K562 (cell line): ENCODE measurements around the gene FAM217B. TPM values are rescaled to one million over a fixed set of nuclear protein-coding genes. Genes with fewer than 3 reads are reported as not detected.

Source experiments
- ATAC-seq: fragments of 200-7000 bp; cut with Tn5 transposase; 3 replicates; pipeline ENCODE4 v1.9.1; 2020; ENCODE audit warnings: moderate library complexity
- BruUV-seq: library from RNA; stranded (reverse); fragments of 400-500 nt; replicated peaks from 2 replicates; lab custom pipeline; 2021; lab: Mats Ljungman, UMichigan
- CTCF ChIA-PET: fragments of 300-600 bp; formaldehyde crosslinking; extraction: SDS; loops from one replicate; lab custom pipeline; 2021; ENCODE audit warnings: low intra/inter-chr PET ratio; lab: Yijun Ruan, JAX
- POLR2A ChIA-PET: fragments of 300-600, 350-650 bp; sonication (Branson Sonifier 250); formaldehyde crosslinking; extraction: SDS; loops from one replicate; lab custom pipeline; 2021; ENCODE audit warnings: antibody characterized with exemption, inconsistent platforms; lab: Yijun Ruan, JAX
- DNase-seq, 4 experiments: peaks; one replicate each; pipeline versions ENCODE4 v3.0.0 to v3.0.0-alpha.2; 2011 to 2018; ENCODE audit warnings: low spot score in 3 of 4, mixed read lengths in 3 of 4; ENCODE audit errors: extremely low read depth in 1 of 4
- FAIRE-seq: peaks from 2 replicates; lab custom pipeline; 2011; peaks lifted over from hg19 to GRCh38; lab: Jason Lieb, UNC
- H2AFZ ChIP-seq: 2 replicates; pipeline ENCODE4 v1.6.0; 2011; ENCODE audit warnings: low read depth, low read length, control low read depth, inconsistent platforms
- H3K27ac ChIP-seq: fragments of 200-600 bp; 3 replicates; pipeline ENCODE4 v1.8.0; 2011; ENCODE audit warnings: low read depth, mild to moderate bottlenecking, control low read depth, inconsistent platforms, low read length, moderate library complexity, mixed read lengths; ENCODE audit errors: extremely low read depth
- H3K27me3 ChIP-seq, 2 experiments: fragments of 300-600 bp in 1 of 2; 2 replicates in 1 of 2; 3 replicates in 1 of 2; pipeline versions ENCODE4 v1.6.0 to v1.8.0; 2011; ENCODE audit warnings: inconsistent platforms in 2 of 2, low read length in 2 of 2, mild to moderate bottlenecking in 1 of 2, mixed read lengths in 1 of 2, moderate library complexity in 1 of 2; ENCODE audit not compliant: control insufficient read depth in 2 of 2, insufficient read depth in 2 of 2
- H3K36me3 ChIP-seq: fragments of 300-600 bp; 3 replicates; pipeline ENCODE4 v1.8.0; 2011; ENCODE audit warnings: mild to moderate bottlenecking, low read length, inconsistent platforms; ENCODE audit not compliant: control insufficient read depth, insufficient read depth
- H3K4me1 ChIP-seq, 2 experiments: fragments of 200-600 bp in 1 of 2; replicated peaks in 1 of 2; 2 replicates in 1 of 2; 3 replicates in 1 of 2; pipeline versions ENCODE4 v1.5.1 to v1.8.0; 2011; ENCODE audit warnings: inconsistent platforms in 2 of 2, low read length in 2 of 2, mild to moderate bottlenecking in 1 of 2, mixed read lengths in 1 of 2, moderate library complexity in 1 of 2; ENCODE audit not compliant: control insufficient read depth in 2 of 2, insufficient read depth in 2 of 2
- H3K4me2 ChIP-seq: 2 replicates; pipeline ENCODE4 v1.6.1; 2011; ENCODE audit warnings: low read length, control low read depth, inconsistent platforms, mixed read lengths; ENCODE audit not compliant: insufficient read depth
- H3K4me3 ChIP-seq: fragments of 200-600 bp; sonication (generic), shearing (Covaris generic); 2 replicates; pipeline ENCODE4 v1.5.1; 2016; ENCODE audit warnings: control low read depth, inconsistent platforms
- H3K79me2 ChIP-seq: fragments of 200-600 bp; 3 replicates; pipeline ENCODE4 v1.8.0; 2011; ENCODE audit warnings: low read length, inconsistent platforms; ENCODE audit not compliant: control insufficient read depth, insufficient read depth
- H3K9ac ChIP-seq, 2 experiments: 2 replicates each; pipeline versions ENCODE4 v1.6.0 to v1.6.1; 2011; ENCODE audit warnings: low read depth in 2 of 2, low read length in 2 of 2, control low read depth in 1 of 2, inconsistent platforms in 1 of 2, mild to moderate bottlenecking in 1 of 2, mixed read lengths in 1 of 2; ENCODE audit not compliant: insufficient read depth in 1 of 2
- H3K9me1 ChIP-seq: one replicate; pipeline ENCODE4 v1.6.0; 2011; ENCODE audit warnings: inconsistent platforms, mild to moderate bottlenecking, low read length, moderate library complexity; ENCODE audit not compliant: control insufficient read depth, insufficient read depth
- H3K9me3 ChIP-seq: replicated peaks from 2 replicates; pipeline ENCODE4 v1.5.1; 2011; ENCODE audit warnings: low read depth, low read length, inconsistent platforms; ENCODE audit not compliant: control insufficient read depth, insufficient read depth
- H4K20me1 ChIP-seq: replicated peaks from 2 replicates; pipeline ENCODE4 v1.6.1; 2011; ENCODE audit warnings: low read length, inconsistent platforms, mixed read lengths; ENCODE audit not compliant: control insufficient read depth, insufficient read depth
- GABPB2 ChIP-seq: fragments of 250-450 bp; sonication (Bioruptor Pico); conservative IDR thresholded peaks from 2 replicates; pipeline ENCODE4 v1.5.1; 2021; ENCODE audit warnings: mild to moderate bottlenecking
- HEY1 ChIP-seq: fragments of 250-450 bp; sonication (Bioruptor Pico); IDR thresholded peaks from 2 replicates; pipeline ENCODE4 v1.5.0; 2020; ENCODE audit warnings: mild to moderate bottlenecking, moderate library complexity, borderline replicate concordance
- HNRNPH1 ChIP-seq: fragments of 200-400 bp; formaldehyde crosslinking; optimal IDR thresholded peaks from 2 replicates; pipeline ENCODE3; 2017; ENCODE audit warnings: low read depth, mild to moderate bottlenecking, low read length, moderate library complexity
- NR2C1 ChIP-seq, 2 experiments: fragments of 450-650 bp; IDR thresholded peaks; 2 replicates each; pipeline ENCODE4 v1.6.1; 2017; ENCODE audit warnings: mild to moderate bottlenecking in 2 of 2, antibody characterized with exemption in 1 of 2, inconsistent platforms in 1 of 2, missing compliant biosample characterization in 1 of 2, missing genetic modification characterization in 1 of 2
- SMAD3 ChIP-seq: fragments of 450-650 bp; formaldehyde crosslinking; conservative IDR thresholded peaks from 2 replicates; pipeline ENCODE4 v1.4.0; 2020; ENCODE audit warnings: mild to moderate bottlenecking
- ZNF707 ChIP-seq: fragments of 250-450 bp; sonication (Bioruptor Pico); conservative IDR thresholded peaks from 2 replicates; pipeline ENCODE4 v1.8.0; 2022; ENCODE audit warnings: inconsistent platforms, mild to moderate bottlenecking, moderate library complexity
- WGBS: fragments of 100-300 bp; shearing (Covaris generic); methylation state at CpG from one replicate; pipeline ENCODE4 v1.1.6; 2016; ENCODE audit warnings: low coverage, mixed read lengths; ENCODE audit not compliant: insufficient coverage; ENCODE audit errors: missing lambda C conversion rate; 5-methylcytosine and 5-hydroxymethylcytosine counted together
- in situ Hi-C: fragments of 300-500 bp; cut with MboI; formaldehyde crosslinking; loops from 4 replicates; pipeline ENCODE4 v1.15.0; 2018; ENCODE audit warnings: inconsistent platforms, mixed read lengths
- intact Hi-C: fragments of 100-400 bp; cut with micrococcal nuclease; formaldehyde crosslinking; loops from 2 replicates; pipeline ENCODE4 v1.14.2; 2022
- polyA plus RNA-seq, 8 experiments: library from polyadenylated mRNA; depleted of rRNA in 4 of 8; stranded (reverse) in 5 of 8; unstranded in 3 of 8; fragments of >200 nt; fragmentation: Nextera tagmentation in 2 of 8; fragmentation: Illumina TruSeq in 1 of 8; extraction: Ambion mirVana in 2 of 8; extraction: Trizol in 1 of 8; gene quantifications; 2 replicates each; pipeline versions ENCODE4 v1.2.1 to v1.2.3, GENCODE V29; 2011 to 2014; ENCODE audit warnings: inconsistent platforms in 1 of 8, missing spikeins in 1 of 8
- total RNA-seq, 7 experiments: library from RNA; depleted of rRNA in 6 of 7; stranded (reverse); fragments of >200 nt in 6 of 7; fragmentation: Illumina TruSeq in 2 of 7; extraction: Trizol in 2 of 7; gene quantifications; 2 replicates each; pipeline versions ENCODE4 v1.2.1 to v1.2.3, GENCODE V29; 2011 to 2021; ENCODE audit warnings: low replicate concordance in 1 of 7
- TF ChIP-seq, protein P1 (sequence below), 2 experiments: fragments of 450-650 bp in 1 of 2; sonication (generic) in 1 of 2; formaldehyde crosslinking in 1 of 2; IDR thresholded peaks in 1 of 2; conservative IDR thresholded peaks in 1 of 2; 2 replicates each; pipeline versions ENCODE4 v1.6.1 to v1.8.1; 2016 to 2023; ENCODE audit warnings: mild to moderate bottlenecking in 2 of 2, moderate library complexity in 2 of 2, inconsistent platforms in 1 of 2, missing genetic modification reagents in 1 of 2

The FAM217B gene
- total and polyA plus RNA-seq, 9 of the 15 experiments (the other 6 are each of a cell fraction or from before 2014, with no cell fraction given), result 4.8 to 11.4 (median 6.9) TPM

DNA sequence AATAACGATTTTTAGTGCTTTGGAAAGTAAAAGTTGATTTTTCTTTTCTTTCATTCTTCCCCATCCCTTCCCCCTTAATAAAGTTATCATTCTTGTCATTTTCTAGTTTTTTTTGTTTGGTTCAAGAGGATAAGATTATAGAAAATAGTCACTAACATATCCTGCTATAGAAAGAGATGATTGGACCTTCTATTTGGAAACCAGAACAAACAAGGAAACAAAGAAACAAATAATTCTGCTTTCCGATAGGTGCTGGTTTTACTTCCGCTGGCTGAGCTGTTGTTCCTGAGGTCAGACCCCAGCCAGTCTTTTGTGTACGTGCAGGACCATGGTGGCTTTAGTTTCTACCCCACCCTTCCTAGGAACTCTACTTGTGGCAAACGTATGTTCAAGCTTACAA lies 17.9 kb downstream of the FAM217B start, which contains the start of gene CDH26 (continued):
- TF ChIP-seq NR2C1 (IDR thresholded peaks at IDR 0.05) (no peak), NR2C1 (tag; IDR thresholded peaks at IDR 0.05) (no peak)

DNA sequence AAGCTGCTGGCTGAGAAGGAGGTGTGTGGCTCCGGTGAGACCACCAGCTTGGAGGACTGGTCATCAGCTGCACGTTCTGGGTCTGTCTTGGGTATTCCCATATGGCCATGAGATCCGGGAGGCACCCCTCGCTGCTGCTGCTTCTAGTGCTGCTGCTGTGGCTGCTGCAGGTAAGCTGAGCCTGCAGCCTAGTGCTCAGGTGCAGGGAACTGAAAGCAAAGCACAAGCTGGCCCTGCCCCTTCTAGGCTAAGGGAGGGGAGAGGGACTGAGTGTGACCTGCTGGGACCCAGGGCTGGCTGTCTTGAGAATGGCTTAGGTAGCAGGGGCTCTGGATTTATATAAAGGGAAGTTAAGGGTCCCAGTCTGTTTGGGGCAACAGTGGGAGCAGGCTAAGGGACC lies 18.4 kb downstream of the FAM217B start:
- peaks cover 6 to 14% of the 10 kb centered on the region in 2 experiments; a peak in 3 of 5 replicates for H3K27me3 ChIP-seq
- H2AFZ ChIP-seq, result no peak overlapping the region
- H3K9me1 ChIP-seq, result peaks cover 2% of the 10 kb centered on the region
- no peak for ATAC-seq
- no TSS peak for BruUV-seq
- H3K4me1 ChIP-seq, result no peaks in the 10 kb centered on the region
- no peak for DNase-seq
- FAIRE-seq, result no peak
- intact Hi-C loops (no loop called here), in situ Hi-C loops (no loop called here)
- TF ChIP-seq ZNF707 (CRISPR knock-in tag) (no peak), SMAD3 (CRISPR knock-in tag) (no peak), HEY1 (no peak), GABPB2 (CRISPR knock-in tag) (no peak), HNRNPH1 (no peak)
- TF ChIP-seq, protein P1, sequence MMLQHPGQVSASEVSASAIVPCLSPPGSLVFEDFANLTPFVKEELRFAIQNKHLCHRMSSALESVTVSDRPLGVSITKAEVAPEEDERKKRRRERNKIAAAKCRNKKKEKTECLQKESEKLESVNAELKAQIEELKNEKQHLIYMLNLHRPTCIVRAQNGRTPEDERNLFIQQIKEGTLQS (IDR thresholded peaks at IDR 0.05), result no peak
- TF ChIP-seq, protein P1 (CRISPR knock-in tag; conservative IDR thresholded peaks at IDR 0.05), result no peak
- no peaks in the 10 kb centered on the region for H3K9me3 ChIP-seq
- no peak overlapping the region for H3K27ac ChIP-seq
- ChIA-PET CTCF (no interaction called here), POLR2A (interaction anchor here (1.2 kb wide), 1 partner anchor 18 kb away, joined by 4 read pairs; the partner anchor contains the start of genes FAM217B and PPP1R3D)
- H3K4me3 ChIP-seq, result no peak overlapping the region
- H3K9ac ChIP-seq, result no peak overlapping the region
- peaks cover 8% of the 10 kb centered on the region; the same call in 1 of the 2 replicates for H4K20me1 ChIP-seq
- H3K36me3 ChIP-seq, result no peaks in the 10 kb centered on the region
- 0% methylated on average over 4 of the region's 4 CpGs for WGBS
- H3K4me2 ChIP-seq, result no peak overlapping the region
- H3K79me2 ChIP-seq, result no peaks in the 10 kb centered on the region
